WTC11 (cell line): ENCODE measurements around the gene PCSK4.

Experiments used
- CTCF ChIP-seq: fragments of 200-600 bp; IDR thresholded peaks from 2 replicates; pipeline ENCODE4 v1.8.0; 2022; ENCODE audit warnings: antibody characterized with exemption
- ESRRA ChIP-seq: sonication (generic); formaldehyde crosslinking; IDR thresholded peaks from 2 replicates; pipeline ENCODE4 v1.8.1; 2022; ENCODE audit warnings: mild to moderate bottlenecking, missing genetic modification reagents, borderline replicate concordance
- FOXK1 ChIP-seq: sonication (generic); formaldehyde crosslinking; IDR thresholded peaks from 2 replicates; pipeline ENCODE4 v1.8.0; 2022; ENCODE audit warnings: mild to moderate bottlenecking, moderate library complexity, missing genetic modification reagents
- MAX ChIP-seq: sonication (generic); formaldehyde crosslinking; IDR thresholded peaks from 2 replicates; pipeline ENCODE4 v1.8.0; 2022; ENCODE audit warnings: mild to moderate bottlenecking, missing genetic modification reagents
- MXD4 ChIP-seq: fragments of 250-450 bp; sonication (Bioruptor Pico); IDR thresholded peaks from 2 replicates; pipeline ENCODE4 v1.8.0; 2021; ENCODE audit warnings: mild to moderate bottlenecking, moderate library complexity, borderline replicate concordance
- NFYB ChIP-seq: sonication (generic); formaldehyde crosslinking; conservative IDR thresholded peaks from 2 replicates; pipeline ENCODE4 v1.8.0; 2022; ENCODE audit warnings: low read depth, missing genetic modification reagents
- ZNF423 ChIP-seq: fragments of 250-450 bp; sonication (Bioruptor Pico); IDR thresholded peaks from 2 replicates; pipeline ENCODE4 v2.1.2; 2022; ENCODE audit warnings: mild to moderate bottlenecking, moderate library complexity

- no peak for TF ChIP-seq MAX
- no peak for TF ChIP-seq ESRRA (CRISPR knock-in tag)
- TF ChIP-seq CTCF = no peak
- TF ChIP-seq NFYB = no peak
- no peak for TF ChIP-seq MXD4 (CRISPR knock-in tag)
- TF ChIP-seq ZNF423 = no peak
- no peak for TF ChIP-seq FOXK1 (CRISPR knock-in tag)
These were observed 41.4 kb upstream of the PCSK4 start for GRCh38 chr19:1531587-1531986.
